Muscle layer of duodenum (tissue), 2 donors: ENCODE data around the gene SPG11.
A peak's percentile ranks its signal among the peaks of the same experiment; 100 is the strongest.
"Not testable (repeated sequence)": the region's sequence is repeated elsewhere in the genome, so short reads cannot be mapped to it uniquely, and the experiment has no call there.

ENCODE experiments used
- H3K27ac ChIP-seq: one replicate; pipeline ENCODE4 v1.7.0; 2013; ENCODE audit warnings: mild to moderate bottlenecking, low read length
- H3K27me3 ChIP-seq: one replicate; pipeline ENCODE4 v1.7.0; 2013; ENCODE audit warnings: low read depth, mild to moderate bottlenecking, control low read depth, low read length
- H3K36me3 ChIP-seq, 2 donors: one replicate each; pipeline ENCODE4 v1.7.0; 2013; ENCODE audit warnings: low read length in 2 of 2, control low read depth in 1 of 2, mild to moderate bottlenecking in 1 of 2; ENCODE audit not compliant: insufficient read depth in 2 of 2, control insufficient read depth in 1 of 2
- H3K4me1 ChIP-seq, 2 donors: one replicate each; pipeline ENCODE4 v1.7.0; 2013; ENCODE audit warnings: low read length in 2 of 2, mild to moderate bottlenecking in 2 of 2, control low read depth in 1 of 2, moderate library complexity in 1 of 2; ENCODE audit not compliant: insufficient read depth in 2 of 2, control insufficient read depth in 1 of 2
- H3K4me3 ChIP-seq, 2 donors: one replicate each; pipeline ENCODE4 v1.7.0; 2013; ENCODE audit warnings: low read length in 2 of 2, low read depth in 1 of 2, mild to moderate bottlenecking in 1 of 2
- H3K9me3 ChIP-seq, 2 donors: one replicate each; pipeline ENCODE4 v1.7.0; 2013; ENCODE audit warnings: low read length in 2 of 2, control low read depth in 1 of 2, mild to moderate bottlenecking in 1 of 2; ENCODE audit not compliant: control insufficient read depth in 1 of 2
- donor health status: healthy.

The SPG11 gene

DNA sequence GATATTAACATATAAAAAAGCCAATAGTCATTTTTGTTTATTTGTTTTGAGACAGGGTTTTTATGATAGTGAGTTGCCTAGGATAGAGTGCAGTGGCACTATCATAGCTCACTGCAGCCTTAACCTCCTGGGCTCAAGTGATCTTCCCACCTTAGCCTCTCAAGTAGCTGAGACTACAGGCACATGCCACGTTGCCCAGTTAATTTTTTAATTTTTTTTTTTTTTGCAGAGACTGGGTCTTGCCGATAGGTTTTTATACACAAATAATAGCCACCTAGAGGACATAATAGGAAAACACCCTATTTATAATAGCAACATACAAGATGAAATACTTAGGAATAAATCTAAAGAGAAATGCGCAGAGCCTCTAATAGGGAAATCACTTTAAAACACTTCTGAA, 113.2 kb downstream of the SPG11 start:
- Histone ChIP-seq H3K9me3 (no peaks in the 10 kb centered on the region), H3K36me3 (peaks cover 19 to 28% of the 10 kb centered on the region in 2 donors), H3K4me1 (peaks cover 0 to 15% of the 10 kb centered on the region in 2 donors), H3K27me3 (no peaks in the 10 kb centered on the region), H3K27ac (no peak overlapping the region), H3K4me3 (no peak overlapping the region)

DNA sequence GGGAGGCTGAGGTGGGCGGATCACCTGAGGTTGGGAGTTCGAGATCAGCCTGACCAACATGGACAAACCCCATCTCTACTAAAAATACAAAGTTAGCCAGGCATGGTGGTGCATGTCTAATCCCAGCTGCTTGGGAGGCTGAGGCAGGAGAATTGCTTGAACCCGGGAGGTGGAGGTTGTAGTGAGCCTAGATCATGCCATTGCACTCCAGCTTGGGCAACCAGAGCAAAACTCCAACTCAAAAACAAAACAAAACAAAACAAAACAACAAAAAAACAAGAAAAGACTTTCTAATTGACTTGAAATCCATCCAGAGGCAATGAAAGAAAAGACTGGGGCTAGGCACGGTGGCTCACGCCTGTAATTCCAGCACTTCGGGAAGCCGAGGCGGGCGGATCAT, 114.3 kb downstream of the SPG11 start:
- H3K36me3 ChIP-seq, result peaks cover 8 to 20% of the 10 kb centered on the region in 2 donors
- peaks cover 0 to 15% of the 10 kb centered on the region in 2 donors for H3K4me1 ChIP-seq
- H3K9me3 ChIP-seq, H3K27me3 ChIP-seq, H3K27ac ChIP-seq, H3K4me3 ChIP-seq: not testable (repeated sequence)

- no peaks in the 10 kb centered on the region for H3K9me3 ChIP-seq
- H3K4me1 ChIP-seq, result peaks cover 11 to 40% of the 10 kb centered on the region in 2 donors
- H3K27ac ChIP-seq, result no peak overlapping the region
- H3K4me3 ChIP-seq, result no peak overlapping the region
- no peaks in the 10 kb centered on the region for H3K27me3 ChIP-seq
- H3K36me3 ChIP-seq, result peaks cover 0 to 8% of the 10 kb centered on the region in 2 donors
Measured at GRCh38 chr15:44545913-44546802, 117.3 kb downstream of the SPG11 start.

DNA sequence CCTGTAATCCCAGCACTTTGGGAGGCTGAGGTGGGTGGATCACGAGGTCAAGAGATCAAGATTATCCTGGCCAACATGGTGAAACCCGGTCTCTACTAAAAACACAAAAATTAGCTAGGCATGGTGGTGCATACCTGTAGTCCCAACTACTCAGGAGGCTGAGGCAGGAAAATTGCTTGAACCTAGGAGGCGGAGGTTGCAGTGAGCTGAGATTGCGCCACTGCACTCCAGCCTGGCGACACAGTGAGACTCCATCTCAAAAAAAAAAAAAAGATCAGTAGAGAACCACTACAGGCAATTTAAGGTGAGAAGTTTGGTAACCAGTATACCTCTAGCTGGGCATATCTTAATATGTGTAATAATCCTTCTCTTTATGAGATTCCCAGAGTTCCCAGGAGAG, 118.7 kb downstream of the SPG11 start:
- not testable (repeated sequence) for H3K27ac ChIP-seq, H3K9me3 ChIP-seq, H3K4me3 ChIP-seq, H3K27me3 ChIP-seq
- H3K36me3 ChIP-seq, result peaks cover 0 to 12% of the 10 kb centered on the region in 2 donors
- peaks cover 17 to 40% of the 10 kb centered on the region in 2 donors for H3K4me1 ChIP-seq

DNA sequence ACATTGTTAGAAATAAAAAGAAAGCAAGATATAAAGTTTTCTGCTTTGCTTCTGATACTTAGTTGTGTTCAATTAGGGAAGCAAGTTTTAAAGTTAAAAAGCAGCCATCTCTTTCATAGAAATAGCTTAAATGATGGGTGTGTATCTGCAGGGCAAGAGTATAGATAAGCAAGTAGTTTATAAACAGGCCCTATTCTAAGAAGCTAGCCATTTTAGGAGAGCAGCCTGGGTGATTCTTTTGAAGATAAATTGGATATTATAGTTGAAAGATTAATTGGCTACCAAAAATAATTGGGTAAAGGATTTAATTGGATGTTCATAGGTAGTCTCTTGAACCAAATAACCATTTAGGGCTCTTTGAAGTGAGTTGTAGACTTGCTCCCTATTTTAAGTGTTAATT, 120.9 kb downstream of the SPG11 start:
- no peaks in the 10 kb centered on the region for H3K9me3 ChIP-seq
- H3K27me3 ChIP-seq, result no peaks in the 10 kb centered on the region
- H3K27ac ChIP-seq, result no peak overlapping the region
- peaks cover under 1 to 12% of the 10 kb centered on the region in 2 donors for H3K36me3 ChIP-seq
- no peak overlapping the region for H3K4me3 ChIP-seq
- H3K4me1 ChIP-seq, result peaks cover 24 to 52% of the 10 kb centered on the region in 2 donors

DNA sequence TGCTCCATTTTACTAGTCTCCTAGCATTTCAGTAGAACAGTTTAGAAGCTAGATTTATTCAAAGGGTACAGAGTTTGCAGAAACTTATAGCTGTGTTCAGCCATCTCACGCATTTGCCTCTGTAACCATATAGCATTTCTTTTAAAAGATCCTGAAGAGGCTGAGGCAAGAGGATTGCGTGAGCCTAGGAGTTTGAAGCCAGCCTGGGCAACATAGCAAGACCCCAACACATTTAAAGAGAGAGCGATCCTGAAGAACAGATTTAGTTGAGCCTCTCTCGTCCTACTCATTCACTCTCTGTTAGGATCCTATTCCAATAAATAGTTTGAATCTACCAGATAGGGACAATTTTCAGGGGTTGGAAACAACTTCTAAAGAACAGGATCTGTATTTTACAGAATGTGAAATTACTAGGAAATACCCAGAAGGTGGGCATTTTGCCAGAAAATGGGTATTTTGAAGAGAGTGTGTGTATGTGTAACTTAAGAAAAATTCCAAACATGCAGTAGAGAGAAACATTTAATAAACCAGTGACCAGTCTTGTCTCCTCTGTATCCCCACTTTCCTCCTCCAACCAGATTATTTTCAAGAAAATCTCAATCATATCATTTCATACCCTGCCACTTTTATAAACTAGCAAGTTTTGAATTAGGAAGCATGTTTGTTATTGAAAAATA, 122.0 kb downstream of the SPG11 start:
- no peaks in the 10 kb centered on the region for H3K27me3 ChIP-seq
- H3K27ac ChIP-seq, result peak overlapping the region; percentile 41
- peaks cover 24 to 46% of the 10 kb centered on the region in 2 donors for H3K4me1 ChIP-seq
- H3K36me3 ChIP-seq, result peaks cover 9 to 12% of the 10 kb centered on the region in 2 donors
- peak overlapping the region in 1 of 2 donors; percentile 14 for H3K4me3 ChIP-seq
- no peaks in the 10 kb centered on the region for H3K9me3 ChIP-seq

DNA sequence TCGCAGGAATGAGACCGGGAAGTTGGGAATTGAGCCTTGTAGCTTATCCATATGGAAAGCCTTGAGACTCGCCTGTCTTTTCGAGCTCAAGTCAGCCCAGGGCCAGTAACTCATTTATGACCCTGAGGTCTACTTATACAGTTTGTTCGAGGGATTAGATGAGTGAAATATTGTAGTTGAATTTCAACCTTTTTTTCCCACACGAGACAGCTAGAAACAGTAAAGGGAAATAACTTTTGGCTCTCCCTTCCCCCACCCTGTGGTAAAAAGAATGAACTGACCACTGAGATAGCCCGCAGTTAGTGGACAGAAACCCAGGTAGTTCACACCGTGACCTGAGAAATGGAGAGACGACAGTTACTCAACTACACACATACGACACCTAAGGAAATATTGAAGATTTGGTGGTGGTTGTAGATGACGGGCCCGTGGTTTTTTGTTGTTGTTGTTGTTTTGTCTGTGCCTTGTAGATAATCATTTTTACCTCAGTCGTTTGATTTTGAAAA, 125.7 kb downstream of the SPG11 start:
- peaks cover 29 to 41% of the 10 kb centered on the region in 2 donors for H3K4me1 ChIP-seq

GRCh38 chr15:44536962-44537734, 126.3 kb downstream of the SPG11 start, which contains the start of gene EIF3J:
Gene EIF3J, plus strand, starts transcription at chr15:44537147. Its CDS starts 48 bp downstream, at chr15:44537195.
- peaks cover 29 to 35% of the 10 kb centered on the region in 2 donors for H3K4me1 ChIP-seq
- no peaks in the 10 kb centered on the region for H3K27me3 ChIP-seq
- H3K9me3 ChIP-seq, result no peaks in the 10 kb centered on the region
- peak within 1 kb of the TSS; percentile 92 for H3K27ac ChIP-seq
- peaks cover 12 to 20% of the 10 kb centered on the region in 2 donors for H3K36me3 ChIP-seq
- peak within 1 kb of the TSS; percentile 82 to 92 for H3K4me3 ChIP-seq

More for the DNA sequence above, 125.7 kb downstream of the SPG11 start:
- peaks cover 12 to 20% of the 10 kb centered on the region in 2 donors for H3K36me3 ChIP-seq
- no peaks in the 10 kb centered on the region for H3K9me3 ChIP-seq
- H3K27me3 ChIP-seq, result no peaks in the 10 kb centered on the region
- H3K4me3 ChIP-seq, result peak overlapping the region; percentile 73 to 92
- H3K27ac ChIP-seq, result peak overlapping the region; percentile 87

GRCh38 chr15:44536302-44536961, 127.0 kb downstream of the SPG11 start:
- H3K27ac ChIP-seq, result peak overlapping the region; percentile 92
- H3K4me1 ChIP-seq, result peaks cover 22 to 28% of the 10 kb centered on the region in 2 donors
- H3K4me3 ChIP-seq, result peak overlapping the region; percentile 73 to 82
- H3K36me3 ChIP-seq, result peaks cover 11 to 20% of the 10 kb centered on the region in 2 donors
- H3K27me3 ChIP-seq, result no peaks in the 10 kb centered on the region
- no peaks in the 10 kb centered on the region for H3K9me3 ChIP-seq

DNA sequence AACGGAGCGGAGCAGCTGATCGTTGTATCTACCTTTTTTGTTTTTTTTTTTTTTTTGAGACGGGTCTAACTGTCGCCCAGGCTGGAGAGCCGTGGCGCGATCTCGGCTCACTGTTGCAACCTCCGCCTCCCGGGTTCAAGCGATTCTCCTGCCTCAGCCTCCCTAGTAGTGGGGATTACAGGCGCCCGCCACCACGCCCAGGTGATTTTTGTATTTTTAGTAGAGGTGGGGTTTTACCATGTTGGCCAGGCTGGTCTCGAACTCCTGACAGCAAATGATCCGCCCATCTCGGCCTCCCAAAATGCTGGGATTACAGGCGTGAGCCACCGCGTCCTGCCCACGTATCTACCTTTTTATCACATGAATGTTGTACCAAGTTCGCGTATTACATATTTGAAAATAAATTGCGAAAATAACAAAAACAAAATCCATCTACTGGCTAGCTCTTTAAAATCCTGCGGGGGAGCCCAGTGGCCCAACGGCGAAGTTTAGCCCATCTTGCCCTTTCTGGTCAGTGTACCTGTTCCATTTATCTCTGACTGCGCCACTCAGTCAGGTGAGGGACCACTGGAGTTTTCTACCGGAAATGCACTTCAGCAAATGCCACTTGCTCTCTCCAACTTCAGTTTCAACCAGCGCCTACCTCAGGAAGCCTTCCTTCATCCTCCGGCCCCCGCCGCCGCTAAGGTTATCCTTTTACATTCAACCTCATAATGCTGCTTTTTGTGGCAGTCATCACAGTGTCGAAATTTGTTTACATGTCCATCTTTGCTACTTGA, 127.8 kb downstream of the SPG11 start:
- no peaks in the 10 kb centered on the region for H3K27me3 ChIP-seq
- peak overlapping the region; percentile 73 to 82 for H3K4me3 ChIP-seq
- no peaks in the 10 kb centered on the region for H3K9me3 ChIP-seq
- peak overlapping the region; percentile 92 for H3K27ac ChIP-seq
- peaks cover 14 to 26% of the 10 kb centered on the region in 2 donors for H3K4me1 ChIP-seq
- peaks cover 4 to 20% of the 10 kb centered on the region in 2 donors for H3K36me3 ChIP-seq
